Left ventricle myocardium inferior (tissue), 1 donor: ENCODE measurements around the gene DGCR2. TPM values are rescaled to one million over a fixed set of nuclear protein-coding genes. Genes with fewer than 3 reads are reported as not detected.

Source experiments
- DNase-seq: peaks from one replicate; pipeline ENCODE4 v3.0.0-alpha.2; 2020
- H3K27ac ChIP-seq: fragments of 200-600 bp; replicated peaks from 2 replicates; pipeline ENCODE4 v1.8.0; 2021
- H3K27me3 ChIP-seq: fragments of 200-600 bp; 2 replicates; pipeline ENCODE4 v1.8.0; 2021; ENCODE audit warnings: low read depth
- H3K36me3 ChIP-seq: fragments of 200-600 bp; 2 replicates; pipeline ENCODE4 v1.8.0; 2021
- H3K4me1 ChIP-seq: fragments of 200-600 bp; 2 replicates; pipeline ENCODE4 v1.8.0; 2021
- H3K4me3 ChIP-seq: fragments of 200-600 bp; 2 replicates; pipeline ENCODE4 v1.8.0; 2021; ENCODE audit warnings: mild to moderate bottlenecking, moderate library complexity
- H3K9me3 ChIP-seq: fragments of 200-600 bp; replicated peaks from 2 replicates; pipeline ENCODE4 v1.8.0; 2021
- CTCF ChIP-seq: fragments of 200-600 bp; IDR thresholded peaks from 2 replicates; pipeline ENCODE4 v1.8.0; 2021; ENCODE audit warnings: antibody characterized with exemption, mild to moderate bottlenecking, borderline replicate concordance
- intact Hi-C: fragments of 100-400 bp; cut with micrococcal nuclease; formaldehyde crosslinking; loops from one replicate; pipeline ENCODE4 v1.11.0; 2022
- total RNA-seq: library from RNA; stranded (reverse); fragmentation: NEBNext Ultra II Directional; extraction: Animal tissue kit (Norgen Biotek cat#: 25700); gene quantifications from one replicate; pipeline ENCODE4 v1.2.1, GENCODE V29; 2021
- donor health status: DM: no; HTN: yes; CAD: no; lungs with severe emphysema.

The DGCR2 gene
- total RNA-seq, 1 donor from 2014 or later = 33.0 TPM

DNA sequence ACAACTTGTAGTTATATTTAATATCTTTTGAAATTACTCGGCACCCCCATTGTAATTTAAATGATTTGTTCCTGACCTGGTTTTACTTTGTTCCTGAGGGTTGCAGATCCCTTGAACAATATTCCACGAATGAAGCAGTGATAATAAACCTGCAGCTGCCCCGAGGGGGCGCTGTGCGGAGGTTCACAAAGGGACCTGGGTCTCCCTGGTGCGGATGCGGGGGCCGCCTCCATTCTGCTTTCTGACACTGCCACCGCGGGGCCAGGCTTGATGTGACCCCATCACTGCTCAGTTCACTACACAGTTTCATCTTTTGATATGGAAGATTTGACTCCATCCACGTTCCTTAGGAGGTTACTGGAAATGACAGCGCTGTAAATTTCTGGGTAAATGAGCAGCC lies 123.2 kb downstream of the DGCR2 start:
- H3K27me3 ChIP-seq = peaks cover 83% of the 10 kb centered on the region
- DNase-seq = no peak
- intact Hi-C loops = no loop called here

DNA sequence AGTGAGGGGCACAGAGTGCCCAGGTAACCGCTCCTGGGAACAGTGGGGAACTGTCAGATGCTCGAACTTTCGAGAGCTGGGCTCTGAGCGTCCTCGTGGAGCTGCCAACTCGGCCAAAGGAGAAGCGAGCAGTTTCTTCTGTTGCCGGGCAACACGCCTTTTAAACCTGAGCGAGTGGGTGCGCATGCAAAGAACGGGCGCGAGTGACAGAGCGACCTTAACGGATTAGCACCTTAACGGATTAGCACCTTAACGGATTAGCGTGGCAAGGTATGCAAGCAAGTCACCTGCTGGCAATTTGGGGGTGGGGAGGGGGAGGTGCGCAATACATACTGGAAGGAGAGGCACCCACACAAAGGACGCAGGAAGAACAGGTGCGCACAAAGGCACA lies 124.3 kb downstream of the DGCR2 start:
- no peak for TF ChIP-seq CTCF
- Histone ChIP-seq H3K4me1 (no peaks in the 10 kb centered on the region), H3K27me3 (peaks cover 86% of the 10 kb centered on the region), H3K9me3 (no peaks in the 10 kb centered on the region), H3K4me3 (no peak overlapping the region), H3K36me3 (no peaks in the 10 kb centered on the region), H3K27ac (no peak overlapping the region)
- no peak for DNase-seq
- intact Hi-C loops = no loop called here

More for the DNA sequence above, 123.2 kb downstream of the DGCR2 start:
- Histone ChIP-seq H3K4me3 (no peak overlapping the region), H3K27ac (no peak overlapping the region), H3K9me3 (no peaks in the 10 kb centered on the region), H3K4me1 (no peaks in the 10 kb centered on the region), H3K36me3 (no peaks in the 10 kb centered on the region)
- TF ChIP-seq CTCF = no peak

- intact Hi-C loops = no loop called here
- no peak for DNase-seq
- H3K27ac ChIP-seq = no peak overlapping the region
- peaks cover 86% of the 10 kb centered on the region for H3K27me3 ChIP-seq
- no peak for TF ChIP-seq CTCF
- no peaks in the 10 kb centered on the region for H3K36me3 ChIP-seq
- H3K4me3 ChIP-seq = no peak overlapping the region
- no peaks in the 10 kb centered on the region for H3K9me3 ChIP-seq
- H3K4me1 ChIP-seq = no peaks in the 10 kb centered on the region
Observed at GRCh38 chr22:18997306-18997924, 124.8 kb downstream of the DGCR2 start.

DNA sequence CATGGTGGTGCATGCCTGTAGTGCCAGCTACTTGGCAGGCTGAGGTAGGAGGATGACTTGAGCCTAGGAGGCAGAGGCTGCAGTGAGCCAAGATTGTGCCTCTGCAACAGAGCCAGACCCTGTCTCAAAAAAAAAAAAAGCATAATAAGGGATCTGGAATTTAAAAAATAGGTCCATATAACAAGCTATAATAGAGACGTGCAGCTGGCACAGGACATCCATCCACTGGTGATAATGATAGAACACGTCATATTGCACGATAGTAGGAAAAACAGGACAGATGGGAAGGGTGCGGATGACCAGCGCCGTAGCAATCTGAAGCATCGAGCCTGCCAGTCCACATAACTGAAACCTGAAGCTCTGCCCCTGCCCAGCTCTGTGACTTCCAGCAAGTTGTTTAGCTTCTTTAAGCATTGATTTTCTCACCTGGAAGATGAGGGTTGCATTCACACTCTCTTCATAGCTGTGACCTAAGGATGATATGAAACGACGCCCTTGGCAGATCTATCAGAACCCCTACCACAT lies 125.8 kb downstream of the DGCR2 start:
- no peaks in the 10 kb centered on the region for H3K36me3 ChIP-seq
- no peak for DNase-seq
- H3K4me1 ChIP-seq = no peaks in the 10 kb centered on the region
- no peak overlapping the region for H3K27ac ChIP-seq
- H3K4me3 ChIP-seq = no peak overlapping the region
- no peak for TF ChIP-seq CTCF
- peaks cover 86% of the 10 kb centered on the region for H3K27me3 ChIP-seq
- intact Hi-C loops = no loop called here
- no peaks in the 10 kb centered on the region for H3K9me3 ChIP-seq

DNA sequence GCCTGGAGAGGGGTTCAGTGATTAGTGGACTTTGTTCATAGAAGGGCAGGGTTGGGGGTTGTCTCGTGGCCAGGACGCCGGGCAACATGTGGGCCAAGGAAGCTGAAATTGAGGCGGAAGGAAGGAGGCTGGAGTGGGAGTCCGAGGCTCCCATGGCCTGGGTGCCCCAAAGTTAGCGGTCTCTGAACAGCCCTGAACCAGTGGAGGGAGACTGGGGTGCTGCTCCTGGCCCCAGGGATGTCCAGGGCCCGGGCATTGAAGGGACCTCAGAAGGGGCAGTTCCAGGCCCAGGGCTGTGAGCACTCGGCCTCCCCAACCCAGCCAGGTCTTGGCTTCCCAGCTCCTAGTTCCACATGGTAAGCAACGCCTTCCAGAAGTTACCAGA lies 126.9 kb downstream of the DGCR2 start:
- H3K4me3 ChIP-seq = no peak overlapping the region
- H3K36me3 ChIP-seq = no peaks in the 10 kb centered on the region
- H3K27me3 ChIP-seq = peaks cover 92% of the 10 kb centered on the region
- H3K27ac ChIP-seq = no peak overlapping the region
- no peak for TF ChIP-seq CTCF
- DNase-seq = no peak
- H3K9me3 ChIP-seq = no peaks in the 10 kb centered on the region
- no peaks in the 10 kb centered on the region for H3K4me1 ChIP-seq
- intact Hi-C loops = no loop called here
